Endothelial cell of umbilical vein (primary cell): ENCODE measurements around the gene HDHD3.

Experiments
- EZH2 ChIP-seq: IDR thresholded peaks from 2 replicates; pipeline ENCODE4 v1.6.1; 2012; ENCODE audit warnings: borderline replicate concordance, low read depth, mild to moderate bottlenecking, moderate library complexity, low read length, inconsistent platforms; ENCODE audit not compliant: severe bottlenecking
- FOS ChIP-seq: IDR thresholded peaks from 2 replicates; pipeline ENCODE4 v1.6.1; 2011; ENCODE audit warnings: mild to moderate bottlenecking, low read length, moderate library complexity, borderline replicate concordance; ENCODE audit not compliant: insufficient read depth
- GATA2 ChIP-seq: IDR thresholded peaks from 2 replicates; pipeline ENCODE4 v1.7.0; 2011; ENCODE audit warnings: low read depth, mild to moderate bottlenecking, moderate library complexity, mixed read lengths, low read length; ENCODE audit not compliant: insufficient read length, insufficient read depth
- MYC ChIP-seq: IDR thresholded peaks from one replicate; pipeline ENCODE4 v1.6.1; 2011; ENCODE audit warnings: mild to moderate bottlenecking, low read depth, low read length
- POLR2A ChIP-seq: IDR thresholded peaks from 2 replicates; pipeline ENCODE4 v1.6.1; 2012; ENCODE audit warnings: low read depth, mild to moderate bottlenecking, control low read depth, low read length
- POLR2AphosphoS5 ChIP-seq: IDR thresholded peaks from 2 replicates; pipeline ENCODE4 v1.6.1; 2012; ENCODE audit warnings: low read depth, mild to moderate bottlenecking, control low read depth, low read length, moderate library complexity; ENCODE audit not compliant: insufficient read depth
- TF ChIP-seq, protein P1 (sequence below), 2 donors: IDR thresholded peaks; 1 replicate in 1 of 2; 2 replicates in 1 of 2; pipeline ENCODE4 v1.5.1; 2011; ENCODE audit warnings: low read length in 2 of 2, mild to moderate bottlenecking in 2 of 2, moderate library complexity in 2 of 2, control low read depth in 1 of 2, inconsistent platforms in 1 of 2, low read depth in 1 of 2; ENCODE audit not compliant: insufficient read depth in 1 of 2; ENCODE audit errors: extremely low read depth in 1 of 2
- TF ChIP-seq, protein P2 (sequence below): IDR thresholded peaks from 2 replicates; pipeline ENCODE4 v1.6.1; 2011; ENCODE audit not compliant: insufficient read depth, insufficient read length

DNA sequence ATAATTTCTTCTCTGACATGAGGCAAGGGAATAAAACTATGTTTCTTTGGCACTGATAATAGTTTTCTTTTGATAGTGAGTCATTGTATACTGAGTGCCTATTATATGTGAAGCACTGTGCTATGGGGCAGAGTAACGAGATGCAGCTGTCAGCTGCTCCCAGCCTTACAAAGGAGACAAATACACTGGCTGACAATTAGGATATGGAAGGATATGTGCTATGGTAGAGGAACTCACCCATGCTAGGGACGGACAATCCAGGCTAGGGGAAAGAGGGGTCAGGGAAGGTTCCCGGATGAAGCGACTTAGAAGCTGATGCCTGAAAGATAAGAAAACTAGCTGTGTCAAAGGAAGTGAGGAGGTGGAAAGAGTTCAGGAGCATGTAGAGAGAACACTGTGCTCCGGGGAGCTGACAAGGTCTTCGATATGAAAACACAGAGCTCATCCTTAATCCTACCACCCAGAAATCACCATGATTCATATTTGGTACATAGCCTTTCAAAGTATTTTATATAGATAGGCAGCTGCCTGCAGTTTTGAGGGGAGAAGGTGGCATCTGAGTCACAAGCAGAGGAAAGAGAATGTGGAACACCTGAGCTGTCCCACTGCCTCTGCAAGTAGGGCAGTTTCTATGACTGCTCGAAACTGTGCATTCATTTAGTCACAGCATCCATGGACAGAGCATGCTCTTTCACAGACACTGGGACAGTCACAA lies 15.3 kb downstream of the HDHD3 start:
- TF ChIP-seq POLR2AphosphoS5, result no peak
- TF ChIP-seq, protein P1, sequence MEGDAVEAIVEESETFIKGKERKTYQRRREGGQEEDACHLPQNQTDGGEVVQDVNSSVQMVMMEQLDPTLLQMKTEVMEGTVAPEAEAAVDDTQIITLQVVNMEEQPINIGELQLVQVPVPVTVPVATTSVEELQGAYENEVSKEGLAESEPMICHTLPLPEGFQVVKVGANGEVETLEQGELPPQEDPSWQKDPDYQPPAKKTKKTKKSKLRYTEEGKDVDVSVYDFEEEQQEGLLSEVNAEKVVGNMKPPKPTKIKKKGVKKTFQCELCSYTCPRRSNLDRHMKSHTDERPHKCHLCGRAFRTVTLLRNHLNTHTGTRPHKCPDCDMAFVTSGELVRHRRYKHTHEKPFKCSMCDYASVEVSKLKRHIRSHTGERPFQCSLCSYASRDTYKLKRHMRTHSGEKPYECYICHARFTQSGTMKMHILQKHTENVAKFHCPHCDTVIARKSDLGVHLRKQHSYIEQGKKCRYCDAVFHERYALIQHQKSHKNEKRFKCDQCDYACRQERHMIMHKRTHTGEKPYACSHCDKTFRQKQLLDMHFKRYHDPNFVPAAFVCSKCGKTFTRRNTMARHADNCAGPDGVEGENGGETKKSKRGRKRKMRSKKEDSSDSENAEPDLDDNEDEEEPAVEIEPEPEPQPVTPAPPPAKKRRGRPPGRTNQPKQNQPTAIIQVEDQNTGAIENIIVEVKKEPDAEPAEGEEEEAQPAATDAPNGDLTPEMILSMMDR (IDR thresholded peaks at IDR 0.05; ENCODE audit: extremely low read depth in 1 of 2, insufficient read depth in 1 of 2, low read depth in 1 of 2, low read length in 2 of 2), result no peak
- no peak for TF ChIP-seq EZH2
- TF ChIP-seq FOS, result peak; percentile 6
- no peak for TF ChIP-seq MYC
- TF ChIP-seq, protein P2, sequence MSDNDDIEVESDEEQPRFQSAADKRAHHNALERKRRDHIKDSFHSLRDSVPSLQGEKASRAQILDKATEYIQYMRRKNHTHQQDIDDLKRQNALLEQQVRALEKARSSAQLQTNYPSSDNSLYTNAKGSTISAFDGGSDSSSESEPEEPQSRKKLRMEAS, result no peak
- TF ChIP-seq GATA2, result peak; percentile 54
- no peak for TF ChIP-seq POLR2A
